K562 (cell line): ENCODE measurements around the gene LCE1A. TPM values are rescaled to one million over a fixed set of nuclear protein-coding genes. Genes with fewer than 3 reads are reported as not detected.

ENCODE experiments used
- ATAC-seq: fragments of 200-7000 bp; cut with Tn5 transposase; 3 replicates; pipeline ENCODE4 v1.9.1; 2020; ENCODE audit warnings: moderate library complexity
- BruUV-seq: library from RNA; stranded (reverse); fragments of 400-500 nt; replicated peaks from 2 replicates; lab custom pipeline; 2021; lab: Mats Ljungman, UMichigan
- CTCF ChIA-PET: fragments of 300-600 bp; formaldehyde crosslinking; extraction: SDS; loops from one replicate; lab custom pipeline; 2021; ENCODE audit warnings: low intra/inter-chr PET ratio; lab: Yijun Ruan, JAX
- POLR2A ChIA-PET: fragments of 300-600, 350-650 bp; sonication (Branson Sonifier 250); formaldehyde crosslinking; extraction: SDS; loops from one replicate; lab custom pipeline; 2021; ENCODE audit warnings: antibody characterized with exemption, inconsistent platforms; lab: Yijun Ruan, JAX
- DNase-seq, 4 experiments: peaks; one replicate each; pipeline versions ENCODE4 v3.0.0 to v3.0.0-alpha.2; 2011 to 2018; ENCODE audit warnings: low spot score in 3 of 4, mixed read lengths in 3 of 4; ENCODE audit errors: extremely low read depth in 1 of 4
- FAIRE-seq: peaks from 2 replicates; lab custom pipeline; 2011; peaks lifted over from hg19 to GRCh38; lab: Jason Lieb, UNC
- H2AFZ ChIP-seq: 2 replicates; pipeline ENCODE4 v1.6.0; 2011; ENCODE audit warnings: low read depth, low read length, control low read depth, inconsistent platforms
- H3K27ac ChIP-seq: fragments of 200-600 bp; 3 replicates; pipeline ENCODE4 v1.8.0; 2011; ENCODE audit warnings: low read depth, mild to moderate bottlenecking, control low read depth, inconsistent platforms, low read length, moderate library complexity, mixed read lengths; ENCODE audit errors: extremely low read depth
- H3K27me3 ChIP-seq, 2 experiments: fragments of 300-600 bp in 1 of 2; 2 replicates in 1 of 2; 3 replicates in 1 of 2; pipeline versions ENCODE4 v1.6.0 to v1.8.0; 2011; ENCODE audit warnings: inconsistent platforms in 2 of 2, low read length in 2 of 2, mild to moderate bottlenecking in 1 of 2, mixed read lengths in 1 of 2, moderate library complexity in 1 of 2; ENCODE audit not compliant: control insufficient read depth in 2 of 2, insufficient read depth in 2 of 2
- H3K36me3 ChIP-seq: fragments of 300-600 bp; 3 replicates; pipeline ENCODE4 v1.8.0; 2011; ENCODE audit warnings: mild to moderate bottlenecking, low read length, inconsistent platforms; ENCODE audit not compliant: control insufficient read depth, insufficient read depth
- H3K4me1 ChIP-seq, 2 experiments: fragments of 200-600 bp in 1 of 2; replicated peaks in 1 of 2; 2 replicates in 1 of 2; 3 replicates in 1 of 2; pipeline versions ENCODE4 v1.5.1 to v1.8.0; 2011; ENCODE audit warnings: inconsistent platforms in 2 of 2, low read length in 2 of 2, mild to moderate bottlenecking in 1 of 2, mixed read lengths in 1 of 2, moderate library complexity in 1 of 2; ENCODE audit not compliant: control insufficient read depth in 2 of 2, insufficient read depth in 2 of 2
- H3K4me2 ChIP-seq: 2 replicates; pipeline ENCODE4 v1.6.1; 2011; ENCODE audit warnings: low read length, control low read depth, inconsistent platforms, mixed read lengths; ENCODE audit not compliant: insufficient read depth
- H3K4me3 ChIP-seq: fragments of 200-600 bp; sonication (generic), shearing (Covaris generic); 2 replicates; pipeline ENCODE4 v1.5.1; 2016; ENCODE audit warnings: control low read depth, inconsistent platforms
- H3K79me2 ChIP-seq: fragments of 200-600 bp; 3 replicates; pipeline ENCODE4 v1.8.0; 2011; ENCODE audit warnings: low read length, inconsistent platforms; ENCODE audit not compliant: control insufficient read depth, insufficient read depth
- H3K9ac ChIP-seq, 2 experiments: 2 replicates each; pipeline versions ENCODE4 v1.6.0 to v1.6.1; 2011; ENCODE audit warnings: low read depth in 2 of 2, low read length in 2 of 2, control low read depth in 1 of 2, inconsistent platforms in 1 of 2, mild to moderate bottlenecking in 1 of 2, mixed read lengths in 1 of 2; ENCODE audit not compliant: insufficient read depth in 1 of 2
- H3K9me1 ChIP-seq: one replicate; pipeline ENCODE4 v1.6.0; 2011; ENCODE audit warnings: inconsistent platforms, mild to moderate bottlenecking, low read length, moderate library complexity; ENCODE audit not compliant: control insufficient read depth, insufficient read depth
- H3K9me3 ChIP-seq: replicated peaks from 2 replicates; pipeline ENCODE4 v1.5.1; 2011; ENCODE audit warnings: low read depth, low read length, inconsistent platforms; ENCODE audit not compliant: control insufficient read depth, insufficient read depth
- H4K20me1 ChIP-seq: replicated peaks from 2 replicates; pipeline ENCODE4 v1.6.1; 2011; ENCODE audit warnings: low read length, inconsistent platforms, mixed read lengths; ENCODE audit not compliant: control insufficient read depth, insufficient read depth
- ATF7 ChIP-seq: fragments of 450-650 bp; IDR thresholded peaks from 2 replicates; pipeline ENCODE4 v1.7.1; 2014; ENCODE audit warnings: mild to moderate bottlenecking, moderate library complexity
- BCLAF1 ChIP-seq, 2 experiments: fragments of 450-650 bp in 1 of 2; IDR thresholded peaks; 2 replicates each; pipeline ENCODE4 v1.6.1; 2011 to 2017; ENCODE audit warnings: low read depth in 2 of 2, antibody characterized with exemption in 1 of 2, borderline replicate concordance in 1 of 2, low read length in 1 of 2, mild to moderate bottlenecking in 1 of 2, mixed read lengths in 1 of 2; ENCODE audit not compliant: control insufficient read depth in 1 of 2
- EHMT2 ChIP-seq: fragments of 450-650 bp; IDR thresholded peaks from 2 replicates; pipeline ENCODE4 v1.6.1; 2018; ENCODE audit warnings: antibody characterized with exemption
- FOXJ3 ChIP-seq: sonication (generic); formaldehyde crosslinking; IDR thresholded peaks from 2 replicates; pipeline ENCODE4 v1.4.0; 2020; ENCODE audit warnings: mild to moderate bottlenecking, missing genetic modification reagents
- HMBOX1 ChIP-seq: sonication (generic); IDR thresholded peaks from 2 replicates; pipeline ENCODE4 v1.6.1; 2016
- MLLT1 ChIP-seq, 2 experiments: fragments of 450-650 bp; IDR thresholded peaks; 2 replicates each; pipeline ENCODE4 v1.6.1; 2016
- NFIX ChIP-seq: fragments of 250-450 bp; sonication (Bioruptor Pico); IDR thresholded peaks from 2 replicates; pipeline ENCODE4 v1.4.0; 2020; ENCODE audit warnings: low read depth, mild to moderate bottlenecking, moderate library complexity
- RFX7 ChIP-seq: fragments of 250-450 bp; sonication (Bioruptor Pico); IDR thresholded peaks from 2 replicates; pipeline ENCODE4 v1.5.1; 2021; ENCODE audit warnings: mild to moderate bottlenecking
- TAL1 ChIP-seq: fragments of 450-650 bp; IDR thresholded peaks from 2 replicates; pipeline ENCODE4 v1.6.1; 2016; ENCODE audit warnings: mild to moderate bottlenecking
- ZBTB9 ChIP-seq: fragments of 450-650 bp; formaldehyde crosslinking; IDR thresholded peaks from 2 replicates; pipeline ENCODE4 v1.4.0; 2020; ENCODE audit warnings: mild to moderate bottlenecking, moderate library complexity
- ZKSCAN8 ChIP-seq: fragments of 200-800 bp; sonication (Bioruptor generic); IDR thresholded peaks from 2 replicates; pipeline ENCODE4 v1.6.1; 2016; ENCODE audit warnings: missing genetic modification characterization, missing compliant biosample characterization
- ZNF212 ChIP-seq: fragments of 450-650 bp; formaldehyde crosslinking; IDR thresholded peaks from 2 replicates; pipeline ENCODE4 v1.4.0; 2020; ENCODE audit warnings: mild to moderate bottlenecking
- ZNF24 ChIP-seq: fragments of 450-650 bp; IDR thresholded peaks from 2 replicates; pipeline ENCODE4 v1.6.1; 2016
- ZNF589 ChIP-seq: fragments of 200-800 bp; sonication (Bioruptor generic); IDR thresholded peaks from 2 replicates; pipeline ENCODE4 v1.6.1; 2016; ENCODE audit warnings: low read depth, missing genetic modification characterization, missing compliant biosample characterization
- ZSCAN29 ChIP-seq: fragments of 450-650 bp; IDR thresholded peaks from 2 replicates; pipeline ENCODE4 v1.6.1; 2017
- WGBS: fragments of 100-300 bp; shearing (Covaris generic); methylation state at CpG from one replicate; pipeline ENCODE4 v1.1.6; 2016; ENCODE audit warnings: low coverage, mixed read lengths; ENCODE audit not compliant: insufficient coverage; ENCODE audit errors: missing lambda C conversion rate; 5-methylcytosine and 5-hydroxymethylcytosine counted together
- in situ Hi-C: fragments of 300-500 bp; cut with MboI; formaldehyde crosslinking; loops from 4 replicates; pipeline ENCODE4 v1.15.0; 2018; ENCODE audit warnings: inconsistent platforms, mixed read lengths
- intact Hi-C: fragments of 100-400 bp; cut with micrococcal nuclease; formaldehyde crosslinking; loops from 2 replicates; pipeline ENCODE4 v1.14.2; 2022
- polyA plus RNA-seq, 8 experiments: library from polyadenylated mRNA; depleted of rRNA in 4 of 8; stranded (reverse) in 5 of 8; unstranded in 3 of 8; fragments of >200 nt; fragmentation: Nextera tagmentation in 2 of 8; fragmentation: Illumina TruSeq in 1 of 8; extraction: Ambion mirVana in 2 of 8; extraction: Trizol in 1 of 8; gene quantifications; 2 replicates each; pipeline versions ENCODE4 v1.2.1 to v1.2.3, GENCODE V29; 2011 to 2014; ENCODE audit warnings: inconsistent platforms in 1 of 8, missing spikeins in 1 of 8
- total RNA-seq, 7 experiments: library from RNA; depleted of rRNA in 6 of 7; stranded (reverse); fragments of >200 nt in 6 of 7; fragmentation: Illumina TruSeq in 2 of 7; extraction: Trizol in 2 of 7; gene quantifications; 2 replicates each; pipeline versions ENCODE4 v1.2.1 to v1.2.3, GENCODE V29; 2011 to 2021; ENCODE audit warnings: low replicate concordance in 1 of 7

The LCE1A gene
- total and polyA plus RNA-seq, 9 of the 15 experiments (the other 6 are each of a cell fraction or from before 2014, with no cell fraction given) = not detected

- TF ChIP-seq BCLAF1 (IDR thresholded peaks at IDR 0.05; ENCODE audit: borderline replicate concordance in 1 of 2, control insufficient read depth in 1 of 2, low read depth in 2 of 2, low read length in 1 of 2) = no peak
These were observed 9.6 kb downstream of the LCE1A start (continued) for GRCh38 chr1:152836870-152837269.

GRCh38 chr1:152842556-152842955 is 15.3 kb downstream of the LCE1A start, which contains the start of gene LCE6A:
LCE6A (plus strand) TSS chr1:152842856; CDS start chr1:152843521, 665 bp downstream.
- Histone ChIP-seq H3K9ac (no peak within 1 kb of the TSS), H2AFZ (no peak within 1 kb of the TSS), H4K20me1 (no peaks in the 10 kb centered on the region), H3K4me3 (no peak within 1 kb of the TSS), H3K9me3 (no peaks in the 10 kb centered on the region), H3K4me2 (no peak within 1 kb of the TSS), H3K27me3 (no peaks in the 10 kb centered on the region; a peak in 1 of 5 replicates), H3K27ac (no peak within 1 kb of the TSS), H3K79me2 (no peaks in the 10 kb centered on the region), H3K4me1 (no peaks in the 10 kb centered on the region), H3K36me3 (no peaks in the 10 kb centered on the region), H3K9me1 (no peaks in the 10 kb centered on the region)
- in situ Hi-C loops (no loop called here), intact Hi-C loops (no loop called here)
- POLR2A ChIA-PET = no interaction called here
- FAIRE-seq (no peak), ATAC-seq (no peak), DNase-seq (no peak)
- WGBS = 0% methylated on average over 3 of the region's 3 CpGs
- BruUV-seq = no TSS peak
- TF ChIP-seq ZNF212 (CRISPR knock-in tag) (no peak), ZBTB9 (CRISPR knock-in tag) (no peak), EHMT2 (no peak), ZNF24 (no peak), HMBOX1 (no peak), FOXJ3 (no peak), ZSCAN29 (no peak), ZKSCAN8 (CRISPR knock-in tag) (no peak), RFX7 (CRISPR knock-in tag) (no peak), ATF7 (no peak), NFIX (CRISPR knock-in tag) (no peak), ZNF589 (CRISPR knock-in tag) (no peak), TAL1 (no peak), MLLT1 (IDR thresholded peaks at IDR 0.05) (no peak)
- CTCF ChIA-PET = no interaction called here
